Endothelial cell (in vitro differentiated cells): Measurements from ENCODE around the gene VMAC. TPM values are rescaled to one million over a fixed set of nuclear protein-coding genes. Genes with fewer than 3 reads are reported as not detected.

ENCODE experiments used
- DNase-seq: peaks from one replicate; pipeline ENCODE4 v3.0.0; 2021; ENCODE audit warnings: low spot score
- H3K27ac Mint-ChIP-seq: one replicate; pipeline ENCODE4 v1.8.0; 2021; ENCODE audit warnings: mixed read lengths, inconsistent platforms; ENCODE audit not compliant: unreplicated experiment
- H3K27me3 Mint-ChIP-seq: one replicate; pipeline ENCODE4 v1.8.0; 2021; ENCODE audit warnings: mild to moderate bottlenecking, moderate library complexity, mixed read lengths, inconsistent platforms; ENCODE audit not compliant: unreplicated experiment
- H3K36me3 Mint-ChIP-seq: one replicate; pipeline ENCODE4 v1.8.0; 2021; ENCODE audit warnings: mild to moderate bottlenecking, low read depth, mixed read lengths, inconsistent platforms; ENCODE audit not compliant: unreplicated experiment
- H3K4me1 Mint-ChIP-seq: one replicate; pipeline ENCODE4 v1.8.0; 2021; ENCODE audit warnings: mild to moderate bottlenecking, mixed read lengths, inconsistent platforms; ENCODE audit not compliant: unreplicated experiment
- H3K4me3 Mint-ChIP-seq: one replicate; pipeline ENCODE4 v1.8.0; 2021; ENCODE audit warnings: mild to moderate bottlenecking, mixed read lengths, inconsistent platforms; ENCODE audit not compliant: unreplicated experiment
- H3K9me3 Mint-ChIP-seq: one replicate; pipeline ENCODE4 v1.8.0; 2021; ENCODE audit warnings: mixed read lengths, inconsistent platforms; ENCODE audit not compliant: unreplicated experiment
- total RNA-seq: library from RNA; stranded (reverse); fragmentation: NEBNext Ultra II Directional; extraction: Animal tissue kit (Norgen Biotek cat#: 25700); gene quantifications from one replicate; pipeline ENCODE4 v1.2.1, GENCODE V29; 2021; ENCODE audit not compliant: unreplicated experiment
- TF ChIP-seq, protein P1 (sequence below): fragments of 200-600 bp; sonication (generic); IDR thresholded peaks from one replicate; pipeline ENCODE4 v1.5.0; 2021; ENCODE audit warnings: antibody characterized with exemption; ENCODE audit not compliant: unreplicated experiment

The VMAC gene
- total RNA-seq, 1 donor from 2014 or later, result 8.9 TPM

DNA sequence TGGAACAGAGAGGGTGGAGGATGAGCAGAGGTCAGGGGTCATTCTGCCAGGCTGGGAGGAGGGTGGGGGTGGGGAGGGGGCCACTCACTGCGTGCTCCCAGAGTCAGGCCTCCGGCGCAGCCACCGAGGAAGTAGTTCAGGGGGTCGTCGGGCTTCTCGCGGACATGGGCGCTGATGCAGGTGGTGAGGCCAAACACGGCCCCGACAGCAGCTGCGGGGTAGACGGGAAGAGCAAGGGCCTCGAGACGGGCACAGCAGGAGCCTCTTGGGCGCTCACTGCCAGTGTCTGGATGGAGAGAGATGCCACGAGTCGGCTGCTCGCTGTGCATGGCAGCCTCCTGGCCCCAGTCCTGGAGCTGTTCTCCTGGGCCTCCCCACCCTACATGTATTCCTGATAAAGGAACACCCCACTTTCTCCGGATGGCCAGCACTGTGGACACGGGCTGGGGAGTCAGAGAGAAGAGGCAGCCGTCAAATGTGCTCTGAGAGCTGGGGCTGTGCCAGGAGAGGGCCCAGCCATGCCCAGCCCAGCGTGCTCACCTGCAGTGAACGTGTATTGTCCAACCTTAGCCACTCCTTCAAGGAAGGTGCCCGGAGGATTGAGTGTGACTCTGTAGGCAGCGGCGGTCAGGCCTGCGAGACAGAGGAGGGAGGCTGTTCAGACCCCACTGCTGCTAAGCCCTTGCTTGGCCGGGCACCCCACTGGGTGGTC lies 8.2 kb upstream of the VMAC start:
- H3K27me3 Mint-ChIP-seq, result peaks cover 8% of the 10 kb centered on the region
- TF ChIP-seq, protein P1, sequence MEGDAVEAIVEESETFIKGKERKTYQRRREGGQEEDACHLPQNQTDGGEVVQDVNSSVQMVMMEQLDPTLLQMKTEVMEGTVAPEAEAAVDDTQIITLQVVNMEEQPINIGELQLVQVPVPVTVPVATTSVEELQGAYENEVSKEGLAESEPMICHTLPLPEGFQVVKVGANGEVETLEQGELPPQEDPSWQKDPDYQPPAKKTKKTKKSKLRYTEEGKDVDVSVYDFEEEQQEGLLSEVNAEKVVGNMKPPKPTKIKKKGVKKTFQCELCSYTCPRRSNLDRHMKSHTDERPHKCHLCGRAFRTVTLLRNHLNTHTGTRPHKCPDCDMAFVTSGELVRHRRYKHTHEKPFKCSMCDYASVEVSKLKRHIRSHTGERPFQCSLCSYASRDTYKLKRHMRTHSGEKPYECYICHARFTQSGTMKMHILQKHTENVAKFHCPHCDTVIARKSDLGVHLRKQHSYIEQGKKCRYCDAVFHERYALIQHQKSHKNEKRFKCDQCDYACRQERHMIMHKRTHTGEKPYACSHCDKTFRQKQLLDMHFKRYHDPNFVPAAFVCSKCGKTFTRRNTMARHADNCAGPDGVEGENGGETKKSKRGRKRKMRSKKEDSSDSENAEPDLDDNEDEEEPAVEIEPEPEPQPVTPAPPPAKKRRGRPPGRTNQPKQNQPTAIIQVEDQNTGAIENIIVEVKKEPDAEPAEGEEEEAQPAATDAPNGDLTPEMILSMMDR, result no peak
- no peak for DNase-seq
- H3K9me3 Mint-ChIP-seq, result no peaks in the 10 kb centered on the region
- H3K27ac Mint-ChIP-seq, result no peak overlapping the region
- no peaks in the 10 kb centered on the region for H3K36me3 Mint-ChIP-seq
- no peaks in the 10 kb centered on the region for H3K4me1 Mint-ChIP-seq
- H3K4me3 Mint-ChIP-seq, result no peak overlapping the region

DNA sequence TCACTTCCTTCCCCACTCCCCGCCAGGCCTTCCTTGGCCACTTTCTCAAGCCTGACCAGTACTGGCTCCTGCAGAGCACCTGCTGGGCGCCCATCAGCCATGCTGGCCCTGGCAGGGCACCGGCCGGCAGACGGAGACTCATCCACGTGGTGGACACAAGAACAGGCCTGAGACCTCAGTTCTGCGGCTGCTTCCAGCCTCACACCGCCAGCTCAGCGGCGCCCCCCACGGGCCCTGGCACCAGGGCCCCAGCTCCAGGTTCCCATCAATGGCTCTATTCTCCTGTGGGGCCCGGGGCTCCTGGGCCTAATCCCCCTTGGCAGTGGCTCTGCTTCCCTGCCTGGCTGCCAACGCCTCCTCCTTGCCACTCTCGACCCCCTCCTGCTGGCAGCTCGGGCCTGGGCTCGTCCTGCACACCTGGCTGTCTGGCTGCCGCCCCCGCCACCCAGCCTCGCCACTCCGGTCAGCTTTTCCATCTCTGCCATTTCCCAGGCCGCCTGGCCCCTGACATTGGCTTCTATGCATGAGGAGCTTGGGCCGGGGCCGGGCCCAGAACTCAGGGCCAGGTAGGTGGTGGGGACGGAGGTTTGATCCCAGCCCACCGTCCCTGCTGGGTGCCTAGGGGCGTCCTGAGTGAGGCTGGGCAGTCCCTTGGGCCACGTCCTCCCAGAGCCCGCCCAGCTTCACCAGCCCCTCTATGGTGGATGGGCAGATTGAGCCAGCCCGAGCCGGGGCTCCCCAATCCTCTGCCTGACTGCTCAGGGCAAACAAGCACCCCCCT lies 7.3 kb upstream of the VMAC start:
- TF ChIP-seq, protein P1, result peak; percentile 27
- Mint-ChIP-seq H3K9me3 (no peaks in the 10 kb centered on the region), H3K27ac (no peak overlapping the region), H3K4me3 (no peak overlapping the region), H3K36me3 (no peaks in the 10 kb centered on the region), H3K27me3 (peaks cover 9% of the 10 kb centered on the region), H3K4me1 (no peaks in the 10 kb centered on the region)
- no peak for DNase-seq

DNA sequence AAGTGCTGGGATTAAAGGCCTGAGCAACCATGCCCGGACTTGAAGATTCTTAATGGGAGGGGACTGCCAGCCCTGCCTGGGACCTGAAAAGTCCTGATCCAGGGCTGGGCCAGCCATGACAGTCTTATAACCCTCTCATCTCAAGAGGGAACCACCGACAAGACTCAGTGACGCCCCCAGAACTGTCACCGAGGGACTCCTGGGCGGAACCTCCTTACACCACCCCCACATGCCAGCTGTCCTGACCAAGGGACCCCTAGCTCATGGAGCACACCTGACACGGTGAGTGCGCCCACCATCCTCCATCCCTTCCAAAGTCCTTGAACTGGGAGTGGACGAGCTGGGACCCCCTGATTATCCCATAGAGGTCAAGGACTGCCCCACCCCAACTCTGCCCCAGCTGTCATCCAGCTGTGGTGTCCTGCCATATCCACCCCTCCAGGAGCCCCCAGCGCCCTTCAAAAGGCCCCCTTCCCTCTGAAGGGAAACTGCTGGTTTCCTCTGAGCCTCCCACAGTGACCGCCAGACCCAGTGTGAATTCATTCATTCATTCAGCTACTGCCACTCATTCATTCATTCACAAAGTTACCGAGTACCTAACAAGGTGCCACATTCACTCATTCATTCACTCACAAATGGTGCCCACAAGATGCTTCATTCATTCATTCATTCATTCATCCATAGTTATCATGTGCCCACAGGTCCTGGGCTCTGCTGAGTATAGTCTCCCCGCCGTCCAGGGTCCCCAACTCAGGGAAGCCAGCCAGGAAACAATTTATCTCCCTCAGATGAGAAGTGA lies 4.7 kb upstream of the VMAC start:
- H3K27me3 Mint-ChIP-seq, result peaks cover 17% of the 10 kb centered on the region
- H3K27ac Mint-ChIP-seq, result no peak overlapping the region
- H3K36me3 Mint-ChIP-seq, result no peaks in the 10 kb centered on the region
- DNase-seq, result no peak
- peaks cover 5% of the 10 kb centered on the region for H3K4me1 Mint-ChIP-seq
- TF ChIP-seq, protein P1, result no peak
- no peaks in the 10 kb centered on the region for H3K9me3 Mint-ChIP-seq
- no peak overlapping the region for H3K4me3 Mint-ChIP-seq

DNA sequence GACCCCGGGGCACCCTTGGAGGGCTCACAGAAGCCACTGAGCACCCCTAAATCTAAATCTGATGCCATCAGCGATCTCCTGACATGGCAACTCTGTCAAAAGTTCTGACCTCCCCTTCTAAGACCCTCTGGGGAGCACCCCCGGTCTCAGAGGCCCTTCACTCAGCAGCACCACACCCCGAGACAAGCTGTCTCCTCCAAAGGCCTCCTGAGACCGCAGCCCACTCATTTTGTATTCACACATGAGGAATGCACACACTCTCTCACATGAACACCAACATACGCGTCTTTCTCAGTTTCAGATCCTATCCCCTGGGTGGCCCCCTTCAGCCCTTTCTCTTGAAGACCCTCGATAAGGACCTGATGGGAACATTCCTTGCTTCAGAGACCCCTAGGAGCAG lies 3.7 kb upstream of the VMAC start:
- TF ChIP-seq, protein P1, result no peak
- Mint-ChIP-seq H3K27me3 (peaks cover 14% of the 10 kb centered on the region), H3K36me3 (no peaks in the 10 kb centered on the region), H3K4me3 (no peak overlapping the region), H3K27ac (peak overlapping the region; percentile 25), H3K4me1 (peaks cover 5% of the 10 kb centered on the region), H3K9me3 (no peaks in the 10 kb centered on the region)
- no peak for DNase-seq
